ENCODE measurements around the gene U2AF1L4.
A peak's percentile ranks its signal among the peaks of the same experiment; 100 is the strongest.

The U2AF1L4 gene

GRCh38 chr19:35757231-35757748, 12.1 kb upstream of the U2AF1L4 start (continued):
- peak; percentile 68; the same call in 1 of the 2 replicates for TF ChIP-seq INSM2 (tag by site-specific recombination; IDR thresholded peaks at IDR 0.05)
- peak; percentile 70 for TF ChIP-seq REST (tag by site-specific recombination; IDR thresholded peaks at IDR 0.05)
- 0 out of 2 replicates have a peak, but pooled peaks have one; percentile 64 for TF ChIP-seq ZSCAN5A (tag by site-specific recombination; IDR thresholded peaks at IDR 0.05)
- TF ChIP-seq ZNF335 (tag by site-specific recombination; conservative IDR thresholded peaks at IDR 0.05) = peak; percentile 89
- TF ChIP-seq KLF17 (tag by site-specific recombination; IDR thresholded peaks at IDR 0.05) = peak; percentile 80
- TF ChIP-seq ELK4 (IDR thresholded peaks at IDR 0.05; ENCODE audit: borderline replicate concordance, low read depth, low read length) = no peak
- no peak for TF ChIP-seq ZNF155 (tag by site-specific recombination; IDR thresholded peaks at IDR 0.05)
- TF ChIP-seq ZNF214 (tag by site-specific recombination; IDR thresholded peaks at IDR 0.05; ENCODE audit: borderline replicate concordance) = no peak
- peak; percentile 100 for TF ChIP-seq ZNF660 (tag by site-specific recombination; IDR thresholded peaks at IDR 0.05)
- TF ChIP-seq SP3 (tag by site-specific recombination; IDR thresholded peaks at IDR 0.05) = no peak
- TF ChIP-seq ZNF623 (tag by site-specific recombination; IDR thresholded peaks at IDR 0.05) = 0 out of 2 replicates have a peak, but pooled peaks have one; percentile 28
- TF ChIP-seq KLF7 (tag by site-specific recombination; IDR thresholded peaks at IDR 0.05; ENCODE audit: borderline replicate concordance) = peak; percentile 48; the same call in 1 of the 2 replicates
- no peak for TF ChIP-seq ZBTB49 (tag by site-specific recombination; IDR thresholded peaks at IDR 0.05; ENCODE audit: low read depth)
- TF ChIP-seq ZNF777 (tag by site-specific recombination; IDR thresholded peaks at IDR 0.05; ENCODE audit: borderline replicate concordance) = no peak
- no peak for TF ChIP-seq ZNF426 (tag by site-specific recombination; IDR thresholded peaks at IDR 0.05)
- TF ChIP-seq ZNF530 (tag by site-specific recombination; IDR thresholded peaks at IDR 0.05; ENCODE audit: low read depth) = no peak
- TF ChIP-seq YY1 (tag by site-specific recombination; IDR thresholded peaks at IDR 0.05) = no peak
- no peak for TF ChIP-seq ZNF221 (tag by site-specific recombination; IDR thresholded peaks at IDR 0.05; ENCODE audit: borderline replicate concordance)
- no peak for TF ChIP-seq ZNF626 (tag by site-specific recombination; IDR thresholded peaks at IDR 0.05)
- peak; percentile 80 for TF ChIP-seq ZNF629 (tag by site-specific recombination; IDR thresholded peaks at IDR 0.05)
- no peak; the same call in 1 of the 2 replicates for TF ChIP-seq ZNF184 (tag by site-specific recombination; IDR thresholded peaks at IDR 0.05)
- TF ChIP-seq ZNF391 (tag by site-specific recombination; IDR thresholded peaks at IDR 0.05; ENCODE audit: borderline replicate concordance, low read depth) = peak; percentile 76; the same call in 1 of the 2 replicates
- peak; percentile 47 for TF ChIP-seq ZBTB17 (tag by site-specific recombination; IDR thresholded peaks at IDR 0.05)
- no peak for TF ChIP-seq ATF2 (tag by site-specific recombination; IDR thresholded peaks at IDR 0.05; ENCODE audit: low read depth)
- TF ChIP-seq ZBTB48 (tag by site-specific recombination; IDR thresholded peaks at IDR 0.05) = peak; percentile 86
- no peak for TF ChIP-seq ZNF169 (tag by site-specific recombination; IDR thresholded peaks at IDR 0.05)
- 0 out of 2 replicates have a peak, but pooled peaks have one; percentile 33 for TF ChIP-seq ZNF610 (tag by site-specific recombination; IDR thresholded peaks at IDR 0.05; ENCODE audit: borderline replicate concordance)

Measured in HEK293 (cell line).